Measurements from ENCODE around the gene FCHO2.

The FCHO2 gene

DNA sequence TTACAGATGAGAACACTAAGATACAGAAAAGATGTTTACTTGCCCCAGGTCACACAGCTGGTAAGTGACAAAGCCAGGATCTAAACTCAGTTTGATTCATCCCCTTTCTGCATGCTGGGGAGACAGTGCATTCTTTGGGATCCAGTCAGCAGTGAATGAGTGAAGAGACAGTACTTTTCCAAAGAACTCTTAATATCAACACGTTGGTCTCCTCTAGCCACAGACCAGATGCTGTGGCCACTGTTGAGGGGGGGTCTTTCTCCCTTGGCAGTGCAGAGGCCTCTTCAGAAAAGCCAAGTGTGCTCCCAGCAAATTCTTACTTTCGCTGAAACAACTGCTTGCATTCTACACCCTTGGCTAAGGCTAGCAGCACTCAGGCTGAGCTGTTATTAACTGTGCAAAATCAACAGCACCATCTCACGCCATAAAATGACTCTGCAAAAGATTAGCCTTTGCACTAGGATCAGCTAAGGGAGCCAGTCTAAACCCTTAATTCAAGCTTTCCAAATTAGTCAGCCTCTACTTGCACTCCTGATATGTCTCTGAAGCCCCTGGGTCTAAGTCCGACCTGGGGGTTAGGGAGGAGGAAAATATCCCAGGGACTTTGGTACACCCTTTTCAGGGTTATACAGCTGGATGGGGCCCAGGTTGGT, 159.7 kb downstream of the FCHO2 start:
- DNase-seq = no peak

DNA sequence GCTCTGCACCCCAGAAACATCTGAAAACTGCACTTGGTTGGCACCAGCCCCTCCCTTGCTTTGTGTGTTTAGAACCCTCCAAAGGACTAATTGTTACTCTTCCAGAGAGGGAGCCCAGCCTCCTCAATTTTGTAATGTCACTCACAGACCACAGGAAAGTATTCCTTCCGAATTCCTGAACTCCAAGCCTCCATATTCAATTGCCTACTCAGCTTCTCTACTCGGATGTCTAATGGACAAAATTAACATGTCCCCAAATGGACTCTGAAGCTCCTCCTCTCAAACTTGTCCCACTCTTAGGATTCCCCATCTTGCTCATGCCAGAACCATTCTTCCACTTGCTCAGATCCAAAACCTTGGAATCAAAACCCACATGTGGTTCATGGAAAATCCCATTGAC, 160.7 kb downstream of the FCHO2 start:
- no peak for DNase-seq

DNA sequence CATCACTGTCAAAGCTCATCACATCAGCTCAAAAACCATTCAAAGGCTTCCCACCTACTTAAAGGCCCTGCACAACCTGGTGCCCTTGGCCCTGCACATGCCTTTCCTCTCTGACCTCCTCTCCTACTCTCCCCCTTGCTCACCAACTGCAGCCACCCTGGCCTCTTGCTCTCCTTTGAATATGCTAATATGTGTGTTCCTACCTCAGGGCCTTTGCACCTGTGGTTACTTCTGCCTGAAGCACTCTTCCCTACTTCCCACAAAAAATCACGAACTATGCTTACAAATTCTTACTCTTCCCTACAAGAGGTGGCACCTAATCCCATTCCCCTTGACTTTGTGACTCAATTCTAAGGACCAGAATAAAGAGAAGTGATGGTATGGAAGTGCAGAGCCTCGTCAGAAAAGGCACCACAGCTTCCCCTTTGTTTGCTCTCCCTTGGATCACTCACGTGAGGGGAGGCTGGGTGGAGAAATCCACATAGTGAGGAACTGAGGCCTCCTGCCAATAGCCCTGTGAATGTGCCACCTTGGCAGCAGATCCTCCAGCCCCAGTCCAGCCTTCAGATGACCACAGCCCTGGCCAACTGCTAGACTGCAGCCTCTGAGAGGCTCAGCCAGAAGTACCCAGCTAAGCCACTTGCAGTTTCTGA, 161.4 kb downstream of the FCHO2 start:
- no peak for DNase-seq

DNA sequence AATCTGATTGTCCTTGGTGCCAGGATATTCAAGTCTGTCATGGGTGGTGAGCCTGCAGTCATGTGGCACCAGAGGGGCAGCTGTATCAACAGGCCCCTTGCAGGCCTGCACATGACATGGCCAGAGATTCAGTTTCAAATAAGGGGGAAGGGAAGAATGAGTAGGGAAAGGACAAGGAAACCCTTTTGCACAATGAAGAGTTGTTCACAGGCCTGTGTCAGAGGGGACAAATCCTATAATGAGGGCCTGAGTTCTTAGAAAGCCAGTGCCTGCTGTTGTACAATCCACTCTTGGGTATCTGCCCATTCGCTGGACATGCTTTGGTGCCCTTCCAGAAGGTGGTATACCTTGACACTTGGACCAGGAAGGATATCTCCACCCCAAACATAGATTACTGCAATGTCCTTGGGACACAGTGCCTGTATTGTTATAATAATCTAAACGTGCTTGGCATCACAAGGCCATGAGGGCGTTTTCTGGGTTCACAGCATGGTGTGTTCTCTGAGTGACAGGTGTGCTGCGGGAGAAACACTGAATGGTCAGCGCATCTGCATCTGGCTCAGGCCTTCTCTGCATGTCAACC, 162.6 kb downstream of the FCHO2 start:
- DNase-seq = no peak

DNA sequence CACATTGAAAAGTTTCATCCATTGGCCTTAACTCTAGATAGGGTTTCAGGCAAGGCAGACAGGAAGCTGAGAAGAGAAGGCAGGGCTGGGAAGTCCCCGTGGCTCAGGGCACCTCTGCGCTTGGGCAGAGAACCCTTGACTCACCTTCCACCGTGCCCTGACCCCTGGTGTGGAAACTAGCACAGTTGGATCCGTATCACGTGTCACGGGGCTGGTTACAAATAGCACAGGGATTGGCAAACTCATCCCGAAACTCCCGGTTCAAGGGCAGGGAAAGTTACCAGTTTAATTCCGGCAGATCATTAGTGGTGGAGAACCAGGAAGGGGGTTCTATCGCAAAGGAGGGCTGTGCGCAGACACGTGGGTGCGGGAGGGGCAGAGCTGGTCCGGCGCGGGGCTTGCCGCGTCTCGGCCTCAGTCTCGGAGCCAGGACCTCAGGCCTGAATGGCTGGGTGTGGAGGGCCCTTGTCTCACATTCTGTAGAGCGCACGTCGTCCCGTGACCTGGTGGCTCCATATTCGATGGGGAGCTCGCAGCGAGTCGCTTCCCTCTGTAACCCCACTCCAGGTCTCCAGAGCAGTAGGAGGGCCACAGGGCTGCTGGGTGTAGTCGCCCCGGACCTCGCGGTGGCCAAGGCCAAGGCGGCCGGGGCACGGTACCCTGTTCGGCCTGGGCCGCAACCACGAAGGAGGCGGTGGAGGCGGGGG, 163.8 kb downstream of the FCHO2 start:
- DNase-seq = no peak

DNA sequence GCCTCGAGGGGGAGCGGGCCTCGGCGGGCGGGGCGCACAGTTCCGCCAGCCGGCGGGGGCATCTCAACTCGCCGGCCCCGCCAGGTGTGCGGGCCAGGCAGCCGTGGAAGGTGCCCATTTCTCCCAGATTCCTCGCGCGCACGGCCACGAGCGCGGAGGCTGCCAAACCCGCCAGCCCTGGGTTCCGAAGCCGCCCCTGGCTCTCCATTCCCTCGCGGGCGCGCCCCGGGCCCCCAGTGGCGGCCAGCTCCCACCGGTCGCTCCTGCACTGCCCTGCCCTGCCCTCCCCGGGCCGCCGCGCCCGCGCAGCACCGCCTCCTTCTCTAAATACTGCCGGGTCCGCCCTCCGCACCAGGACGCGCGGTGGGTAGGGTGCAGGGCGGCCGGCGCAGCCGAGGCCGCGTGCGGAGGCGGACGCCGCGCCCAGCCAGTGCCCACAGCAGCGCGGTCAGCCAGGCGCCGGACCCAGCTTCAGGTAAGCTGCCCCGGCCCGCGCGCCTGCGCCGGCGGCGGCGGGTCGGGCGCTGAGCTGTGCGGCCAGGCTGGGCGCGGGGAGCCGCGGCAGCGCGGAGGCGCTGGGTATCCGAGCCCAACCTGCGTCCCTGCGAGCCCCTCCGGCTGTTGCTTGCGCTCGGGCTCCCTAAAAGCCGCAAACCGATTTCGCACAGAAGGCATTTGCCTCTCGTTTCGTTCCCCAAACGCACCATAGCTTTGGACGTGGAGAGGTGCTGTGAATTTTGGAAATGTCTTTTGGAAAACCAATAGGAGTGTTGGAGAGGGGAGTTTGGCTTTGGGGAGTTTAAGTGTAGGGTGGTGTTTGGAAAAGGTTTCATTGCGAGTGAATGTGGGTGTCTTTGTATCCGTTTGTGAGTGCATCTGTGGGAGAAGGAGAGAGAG, 164.6 kb downstream of the FCHO2 start, which contains the start of gene TMEM171:
TSS of gene TMEM171 (plus strand) at position 354 of the 897 bp plus-strand sequence. CDS start 2,799 bp downstream, outside the sequence.
- no peak for DNase-seq

DNA sequence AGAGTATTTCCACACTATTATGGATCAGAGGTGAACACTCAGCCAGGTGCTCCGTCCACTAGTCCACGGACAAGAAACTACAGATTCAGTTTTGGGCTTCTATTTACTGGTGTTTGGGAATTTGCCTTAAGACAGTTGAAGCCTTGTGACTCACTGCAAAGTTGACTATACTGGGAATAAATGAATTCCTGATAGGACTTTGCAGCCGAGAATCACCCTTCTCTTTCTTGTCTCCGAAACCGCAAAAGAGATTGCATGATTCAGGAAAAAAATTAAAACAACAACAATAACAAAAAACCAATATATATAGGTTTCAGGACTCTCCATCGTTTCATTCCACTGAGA, 165.2 kb downstream of the FCHO2 start:
- no peak for DNase-seq

DNA sequence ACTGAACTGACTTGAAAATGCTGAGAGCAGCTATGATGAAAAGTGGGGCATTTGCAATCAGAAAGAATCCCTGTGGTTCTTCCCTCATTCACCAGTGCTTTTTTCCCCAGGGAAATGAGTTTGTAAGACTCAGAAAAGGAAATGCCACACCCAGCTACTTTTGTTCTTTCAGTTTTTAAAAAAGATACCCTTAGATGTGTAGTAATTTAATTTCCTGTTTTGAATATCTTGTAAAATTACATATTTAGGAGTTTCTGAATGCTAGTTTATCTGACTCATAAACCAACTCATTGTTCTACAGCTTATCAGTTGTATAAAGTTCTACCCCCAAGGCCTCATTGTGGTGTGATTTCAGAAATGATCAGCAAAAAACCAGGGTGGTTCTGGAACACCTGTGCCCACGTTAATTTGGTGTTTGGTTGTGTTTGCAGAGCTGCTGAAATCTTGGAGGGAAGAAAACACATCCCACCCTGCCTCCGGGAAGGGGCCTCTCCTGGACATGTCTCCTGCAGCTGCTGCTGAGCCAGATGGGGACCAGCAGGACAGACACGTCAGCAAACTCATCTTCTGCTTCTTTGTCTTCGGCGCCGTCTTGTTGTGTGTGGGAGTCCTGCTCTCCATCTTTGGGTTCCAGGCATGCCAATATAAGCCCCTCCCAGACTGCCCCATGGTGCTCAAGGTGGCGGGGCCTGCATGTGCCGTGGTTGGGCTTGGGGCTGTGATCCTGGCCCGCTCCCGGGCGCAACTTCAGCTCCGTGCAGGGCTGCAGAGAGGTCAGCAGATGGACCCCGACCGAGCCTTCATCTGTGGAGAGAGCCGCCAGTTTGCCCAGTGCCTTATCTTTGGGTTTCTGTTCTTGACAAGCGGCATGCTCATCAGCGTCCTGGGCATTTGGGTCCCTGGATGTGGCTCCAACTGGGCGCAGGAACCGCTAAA, 167.3 kb downstream of the FCHO2 start:
- no peak for DNase-seq

DNA sequence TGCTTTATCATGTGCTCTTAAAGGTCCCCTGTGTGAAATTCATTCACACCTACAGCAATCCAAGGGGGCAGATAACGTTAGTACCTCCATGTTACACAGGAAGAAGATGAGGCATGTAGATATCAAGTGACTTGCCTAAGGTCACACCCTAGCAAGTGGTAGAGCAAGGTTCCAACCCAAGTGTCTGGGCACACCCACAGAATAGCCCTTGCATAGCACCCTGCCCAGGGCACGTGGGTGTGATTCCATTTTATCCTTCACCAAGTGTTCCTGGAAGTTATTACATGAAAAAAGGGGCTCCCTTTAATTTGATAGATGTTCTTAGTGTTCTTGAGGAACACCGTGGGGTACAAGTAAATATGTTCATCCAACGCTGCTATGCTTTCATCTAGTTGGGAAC, 169.4 kb downstream of the FCHO2 start:
- no peak for DNase-seq

DNA sequence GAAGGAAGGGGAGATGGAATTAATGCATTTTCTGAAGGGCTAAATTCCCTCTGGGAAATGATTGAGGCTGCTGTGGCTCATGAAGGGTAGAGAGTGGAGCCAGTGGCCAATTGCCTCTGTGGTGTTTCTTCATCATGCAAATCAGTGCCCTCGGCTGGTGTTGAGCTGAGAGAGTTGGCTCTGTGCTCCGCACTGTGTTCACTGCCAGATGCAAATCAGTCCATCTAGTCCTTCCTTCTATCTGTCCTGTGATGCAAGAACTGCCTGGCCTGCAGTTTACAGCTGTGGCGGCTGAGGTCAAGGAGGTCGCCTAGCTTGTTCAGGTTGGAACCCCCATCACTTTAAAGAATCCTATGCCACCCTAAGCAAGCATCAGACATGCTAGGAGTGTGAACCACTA, 170.5 kb downstream of the FCHO2 start:
- DNase-seq = no peak

DNA sequence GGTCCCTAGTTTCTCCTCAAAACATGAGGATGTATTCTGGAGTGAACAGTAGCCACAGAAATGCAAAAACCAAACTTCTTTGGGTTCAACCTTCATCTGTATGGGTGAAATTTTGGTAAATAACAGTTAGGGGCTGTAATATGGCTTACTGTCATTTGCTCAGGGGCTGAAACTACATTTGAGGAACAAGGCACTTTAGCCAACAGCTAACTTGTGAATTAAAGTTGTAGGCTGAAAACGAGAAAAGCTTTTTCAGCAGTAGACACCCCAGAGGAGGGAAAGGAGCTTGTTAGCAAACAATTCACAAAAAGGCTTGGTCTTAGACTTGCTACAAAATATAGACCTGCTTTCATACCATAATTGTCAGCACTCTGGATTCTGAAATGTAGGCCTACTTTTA, 171.1 kb downstream of the FCHO2 start:
- no peak for DNase-seq

DNA sequence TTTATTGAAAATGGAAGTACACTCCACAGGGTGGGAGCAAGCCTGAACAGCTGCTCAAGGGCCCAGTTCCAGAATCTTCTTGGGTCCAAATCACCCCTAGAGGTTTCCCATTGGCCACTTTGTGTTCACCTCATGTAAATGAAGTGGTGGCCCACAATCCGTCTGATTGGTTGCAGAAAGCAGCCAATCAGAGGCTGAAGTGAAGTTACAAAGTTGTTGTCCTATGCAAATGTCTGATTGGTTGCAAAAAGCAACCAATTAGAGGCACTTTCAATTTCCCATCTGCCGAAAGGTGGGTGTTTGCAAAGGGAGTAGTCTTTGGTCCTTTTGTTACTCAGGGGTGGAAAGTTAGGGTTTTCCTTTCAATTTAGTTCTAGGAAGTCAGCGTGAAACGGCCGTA, 173.3 kb downstream of the FCHO2 start:
- DNase-seq = no peak

DNA sequence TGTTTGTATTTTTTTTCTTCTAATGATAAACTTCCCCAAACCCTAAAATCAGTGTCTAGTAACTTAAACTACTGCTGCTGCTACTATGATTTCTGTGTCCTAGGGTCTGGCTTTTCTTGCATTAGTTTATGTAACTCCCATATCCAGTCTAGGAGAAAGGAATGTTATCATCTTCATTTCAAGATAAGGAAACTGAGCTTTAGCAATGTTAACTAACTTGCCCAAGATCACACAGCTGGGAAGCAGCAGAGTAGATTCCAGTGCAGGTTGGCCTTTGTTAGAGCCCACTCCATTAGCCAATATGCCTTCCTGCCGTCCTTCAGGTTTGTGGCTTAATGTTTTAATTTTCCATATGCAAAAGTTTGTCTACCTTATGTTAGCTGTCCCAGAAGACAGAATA, 175.0 kb downstream of the FCHO2 start:
- DNase-seq = no peak

DNA sequence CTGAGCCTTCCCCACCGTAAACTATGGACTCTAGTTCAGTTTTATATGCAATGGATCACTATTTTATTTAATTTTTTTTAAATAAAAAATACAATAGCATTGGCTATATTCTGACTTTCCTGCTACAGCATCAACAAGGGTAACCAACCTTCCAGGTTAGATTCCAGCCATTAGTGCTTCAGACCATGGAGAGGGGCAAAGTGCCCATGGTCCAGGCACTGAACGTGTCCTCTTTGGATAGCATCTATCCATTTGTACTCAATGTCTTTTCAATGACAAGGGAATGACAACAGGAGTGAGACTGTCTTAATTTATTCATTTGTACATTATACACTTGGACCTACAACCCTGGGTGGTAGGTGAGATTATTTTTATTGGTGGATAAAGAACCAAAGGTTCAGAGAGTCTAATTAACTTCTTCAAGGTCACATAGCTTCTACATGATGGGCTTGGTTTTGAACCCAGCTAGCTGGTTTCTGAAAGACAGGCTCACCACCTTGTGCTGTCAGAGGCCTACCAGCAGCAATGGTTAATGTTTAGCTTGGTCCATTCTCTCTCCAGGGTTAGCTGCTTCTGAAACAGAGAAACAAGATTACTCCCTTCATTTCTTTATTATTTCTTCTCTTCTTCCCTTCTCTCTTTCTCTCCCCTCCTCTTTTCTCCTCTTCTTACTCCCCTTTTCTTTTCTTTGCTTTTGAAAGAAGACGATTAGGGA, 176.0 kb downstream of the FCHO2 start:
- DNase-seq = no peak

DNA sequence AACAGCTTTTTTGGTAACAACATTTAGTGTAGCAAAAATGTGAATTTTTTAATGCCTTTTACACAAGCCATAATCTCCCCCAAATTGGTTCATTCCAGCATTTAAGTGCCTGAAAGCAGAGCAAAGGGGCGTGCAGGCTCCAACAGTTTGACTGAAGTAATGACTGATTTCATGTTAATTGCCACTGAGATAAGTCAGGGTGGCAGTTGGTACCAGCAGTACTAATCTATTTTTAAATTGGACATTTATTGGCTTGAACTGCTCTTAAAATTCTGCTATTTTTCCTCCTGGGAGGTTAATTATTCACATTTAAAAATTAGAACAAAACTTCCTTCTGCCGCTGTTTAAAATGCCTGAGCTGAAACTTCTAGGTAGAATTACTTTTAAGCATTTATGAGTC, 176.9 kb downstream of the FCHO2 start:
- no peak for DNase-seq

DNA sequence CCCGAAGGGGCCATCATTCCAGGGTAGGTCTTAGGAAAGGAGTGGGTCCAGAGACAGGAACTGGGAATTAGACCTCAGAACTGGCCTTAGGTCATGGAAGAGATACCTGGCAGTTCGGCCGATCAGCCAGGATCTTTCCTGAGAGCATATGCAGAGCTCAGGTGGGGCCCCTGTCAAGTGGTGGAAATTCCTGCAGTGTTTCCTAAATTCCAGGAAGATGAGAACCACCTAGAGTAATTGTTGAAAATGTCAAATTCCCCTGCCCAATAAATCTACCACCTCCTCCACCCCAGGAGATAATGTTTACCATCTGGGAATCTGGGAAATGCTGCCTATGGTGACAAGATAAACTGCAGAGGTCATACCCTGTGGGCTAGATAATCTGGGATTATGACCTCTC, 179.2 kb downstream of the FCHO2 start:
- no peak for DNase-seq

DNA sequence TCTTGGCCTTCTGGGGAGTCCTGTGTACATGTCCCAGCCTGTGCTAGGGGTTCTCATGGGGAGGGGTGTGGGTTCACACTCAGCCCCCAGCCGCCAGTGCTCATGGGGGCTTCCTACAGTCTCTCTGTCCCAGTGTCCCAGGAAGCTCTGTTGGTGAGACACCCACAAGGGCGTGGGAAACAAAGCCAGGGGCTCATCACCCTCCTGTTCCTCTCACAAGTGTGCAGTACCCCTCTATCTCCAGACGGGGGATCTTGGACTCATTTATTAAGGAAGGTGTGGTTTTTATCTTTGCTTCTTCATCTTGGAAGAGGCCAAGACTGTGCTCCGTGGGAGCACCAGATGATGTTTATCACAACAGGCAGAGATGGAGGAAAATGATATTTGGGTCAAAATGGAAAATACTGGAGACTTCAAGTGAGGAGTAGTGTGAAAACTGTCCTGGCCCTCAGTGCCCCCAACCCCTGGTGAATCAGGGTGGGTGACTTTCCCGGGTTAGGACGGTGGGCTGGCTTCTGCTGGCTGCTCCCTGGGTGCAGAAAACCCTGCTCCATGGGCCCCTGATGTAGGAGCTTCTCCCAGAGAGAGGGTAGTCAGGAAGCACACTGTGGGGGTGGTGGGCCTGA, 179.7 kb downstream of the FCHO2 start:
- DNase-seq = no peak

DNA sequence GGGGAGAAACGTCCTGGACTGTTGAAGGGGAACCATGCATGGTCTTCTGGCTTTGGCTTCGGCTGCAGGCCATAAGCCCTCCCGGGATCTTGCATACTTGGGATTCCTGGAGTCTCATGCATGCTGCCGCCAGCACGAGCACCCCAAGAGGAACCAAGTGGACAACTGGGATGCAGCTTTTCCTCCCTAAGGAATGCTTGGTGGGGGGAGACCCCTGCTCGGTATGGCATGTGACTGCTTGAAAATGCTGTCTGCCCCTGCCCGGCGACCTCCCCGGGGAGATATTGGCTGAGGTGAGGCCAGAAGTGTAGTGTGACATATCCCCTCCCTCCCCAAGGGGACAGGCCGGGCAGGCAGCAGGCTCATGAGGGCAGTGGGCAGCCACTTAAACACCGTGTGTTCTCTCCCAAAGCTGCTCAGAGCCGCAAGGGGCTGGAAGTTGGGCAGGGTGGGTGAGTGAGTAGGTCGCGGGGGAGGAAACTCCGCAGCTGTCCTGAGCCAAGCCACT, 180.3 kb downstream of the FCHO2 start:
- no peak for DNase-seq

DNA sequence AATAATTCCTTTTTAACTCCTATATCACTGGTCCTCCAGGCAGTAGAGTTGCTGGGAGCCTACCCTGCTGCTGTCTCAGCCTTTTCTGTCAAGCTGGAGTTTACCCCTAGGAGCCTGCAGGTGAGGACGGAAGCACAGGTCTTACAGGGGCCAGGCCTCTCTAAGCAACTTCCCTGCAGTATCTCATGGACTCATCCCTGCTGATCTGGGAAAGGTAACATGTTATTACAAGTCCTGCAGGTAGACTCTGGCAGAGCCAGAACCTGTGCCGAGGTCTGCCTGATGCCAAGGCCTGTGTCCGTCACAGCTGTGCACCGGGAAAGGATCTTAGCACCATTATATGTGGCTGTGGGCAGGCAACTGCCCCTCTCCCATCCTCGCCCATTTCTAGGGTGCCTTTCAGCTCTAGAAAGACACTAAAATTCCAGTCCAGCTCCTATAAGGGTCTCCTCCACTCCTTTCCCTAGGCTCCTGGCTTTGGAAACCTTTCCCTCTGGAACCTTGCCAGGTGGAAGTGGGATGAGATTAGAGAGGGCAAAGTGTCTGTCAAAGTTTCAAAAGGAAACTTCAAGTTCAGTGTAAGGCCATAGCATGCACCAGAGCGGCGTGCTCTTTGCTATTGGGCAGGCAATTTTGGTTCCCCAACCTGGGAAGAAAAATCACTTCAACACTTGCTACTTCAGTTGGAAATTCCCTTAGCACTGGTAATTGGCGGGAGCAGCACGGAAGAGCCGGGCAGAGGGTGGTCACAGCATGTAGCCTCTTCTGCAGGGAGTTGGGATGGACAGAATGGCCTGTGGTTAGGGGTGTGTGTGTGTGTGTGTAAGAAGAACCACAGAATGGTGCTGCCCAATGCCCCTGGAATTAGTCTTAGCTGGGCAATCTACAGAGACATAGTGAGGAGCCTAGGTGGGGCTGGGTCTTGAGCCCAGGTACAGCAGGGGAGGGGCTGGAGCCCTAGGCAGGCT, 182.0 kb downstream of the FCHO2 start:
- DNase-seq = no peak

All from activated gamma-delta T cell treated with Interleukin-2 at 50 U/mL for 16 hours (primary cell).